GM21576 (cell line): ENCODE measurements around the gene CEMP1.

Experiments
- ATAC-seq: cut with Tn5 transposase; IDR thresholded peaks from one replicate; pipeline ENCODE4 v1.9.1; 2021; ENCODE audit warnings: mild to moderate bottlenecking, moderate library complexity; ENCODE audit not compliant: unreplicated experiment

The CEMP1 gene

GRCh38 chr16:2505695-2506094, 25.5 kb downstream of the CEMP1 start:
- no peak for ATAC-seq

GRCh38 chr16:2501946-2502895, 29.0 kb downstream of the CEMP1 start:
- no peak for ATAC-seq

DNA sequence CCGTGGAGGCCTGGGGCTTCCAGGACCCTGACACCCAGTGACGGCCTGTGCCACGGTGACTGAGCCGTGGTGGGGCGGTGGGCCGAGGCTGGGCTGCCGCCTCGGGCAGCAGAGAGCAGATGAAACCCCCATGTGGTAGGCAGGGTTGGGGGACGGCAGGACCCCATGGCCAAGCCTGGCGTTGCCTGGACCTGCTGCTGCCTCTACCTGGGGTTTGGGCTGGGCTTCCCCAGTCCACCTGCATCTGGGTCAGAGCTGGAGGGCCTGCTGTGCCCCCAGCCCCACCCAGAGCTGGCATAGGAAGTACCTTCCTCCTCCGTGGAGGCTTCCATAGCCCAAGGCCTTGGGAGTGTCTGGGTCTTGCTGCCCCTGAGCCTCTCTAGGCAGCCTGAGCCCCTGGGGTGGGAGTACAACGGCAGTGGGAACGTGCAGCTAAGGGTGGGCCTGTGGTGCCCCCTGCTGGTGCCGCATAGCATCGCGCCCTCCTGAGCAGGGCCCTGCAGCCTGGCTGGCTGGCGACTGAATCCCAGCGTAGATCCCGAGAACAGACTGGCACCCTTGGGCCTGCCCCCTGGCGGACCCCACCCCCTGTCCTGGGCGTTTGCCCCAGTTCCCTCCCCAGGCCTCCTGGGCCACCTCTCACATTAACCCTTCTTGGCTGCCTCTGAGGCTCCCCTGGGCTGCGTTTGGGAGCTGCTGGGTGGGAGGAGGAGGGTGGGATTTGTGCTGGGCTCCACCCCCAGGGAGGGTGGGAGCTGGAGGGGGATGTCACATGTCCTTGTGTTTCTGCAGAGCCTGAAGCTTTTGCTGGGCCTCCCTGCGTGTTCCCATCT, 30.1 kb downstream of the CEMP1 start:
- no peak for ATAC-seq

DNA sequence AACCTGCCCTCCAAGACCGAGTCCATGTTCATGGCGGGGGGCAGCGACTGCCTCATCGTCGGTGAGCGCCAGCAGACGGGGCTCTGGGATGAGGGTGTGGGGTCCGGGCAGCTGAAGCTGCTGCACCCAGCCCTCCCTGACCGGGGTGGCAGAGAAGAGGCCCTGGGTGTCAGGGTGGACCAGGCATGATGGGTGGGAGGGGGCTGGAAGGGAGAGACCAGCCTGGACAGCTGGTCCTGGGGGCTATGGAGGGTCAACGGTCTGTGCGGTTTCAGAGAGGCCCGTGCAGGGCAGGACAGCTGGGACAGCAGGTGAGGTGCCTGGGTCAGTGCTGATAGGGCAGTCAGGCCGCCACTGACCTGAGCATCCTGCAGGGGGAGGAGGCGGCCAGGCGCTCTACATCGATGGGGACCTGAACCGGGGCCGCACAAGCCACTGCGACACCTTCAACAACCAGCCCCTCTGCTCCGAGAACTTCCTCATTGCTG, 30.7 kb downstream of the CEMP1 start:
- ATAC-seq: no peak

GRCh38 chr16:2499890-2500429, 31.2 kb downstream of the CEMP1 start:
- no peak for ATAC-seq

GRCh38 chr16:2499454-2499853, 31.8 kb downstream of the CEMP1 start:
- ATAC-seq: no peak

- no peak for ATAC-seq
Measured at GRCh38 chr16:2498531-2499253, 32.5 kb downstream of the CEMP1 start.

GRCh38 chr16:2497695-2498484, 33.3 kb downstream of the CEMP1 start:
- ATAC-seq: no peak

GRCh38 chr16:2497116-2497630, 34.0 kb downstream of the CEMP1 start:
- no peak for ATAC-seq

DNA sequence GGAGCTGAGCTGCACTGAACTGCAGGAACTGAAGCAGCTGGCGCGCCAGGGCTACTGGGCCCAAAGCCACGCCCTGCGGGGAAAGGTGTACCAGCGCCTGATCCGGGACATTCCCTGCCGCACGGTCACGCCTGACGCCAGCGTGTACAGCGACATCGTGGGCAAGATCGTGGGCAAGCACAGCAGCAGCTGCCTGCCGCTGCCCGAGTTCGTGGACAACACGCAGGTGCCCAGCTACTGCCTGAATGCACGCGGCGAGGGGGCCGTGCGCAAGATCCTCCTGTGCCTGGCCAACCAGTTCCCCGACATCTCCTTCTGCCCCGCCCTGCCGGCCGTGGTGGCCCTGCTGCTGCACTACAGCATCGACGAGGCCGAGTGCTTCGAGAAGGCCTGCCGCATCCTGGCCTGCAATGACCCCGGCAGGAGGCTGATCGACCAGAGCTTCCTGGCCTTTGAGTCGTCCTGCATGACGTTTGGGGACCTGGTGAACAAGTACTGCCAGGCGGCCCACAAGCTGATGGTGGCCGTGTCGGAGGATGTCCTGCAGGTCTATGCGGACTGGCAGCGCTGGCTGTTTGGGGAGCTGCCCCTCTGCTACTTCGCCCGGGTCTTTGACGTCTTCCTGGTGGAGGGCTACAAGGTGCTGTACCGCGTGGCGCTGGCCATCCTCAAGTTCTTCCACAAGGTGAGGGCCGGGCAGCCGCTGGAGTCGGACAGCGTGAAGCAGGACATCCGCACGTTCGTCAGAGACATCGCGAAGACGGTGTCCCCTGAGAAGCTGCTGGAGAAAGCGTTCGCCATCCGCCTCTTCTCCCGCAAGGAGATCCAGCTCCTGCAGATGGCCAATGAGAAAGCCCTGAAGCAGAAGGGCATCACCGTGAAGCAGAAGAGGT, 34.7 kb downstream of the CEMP1 start:
- no peak for ATAC-seq

DNA sequence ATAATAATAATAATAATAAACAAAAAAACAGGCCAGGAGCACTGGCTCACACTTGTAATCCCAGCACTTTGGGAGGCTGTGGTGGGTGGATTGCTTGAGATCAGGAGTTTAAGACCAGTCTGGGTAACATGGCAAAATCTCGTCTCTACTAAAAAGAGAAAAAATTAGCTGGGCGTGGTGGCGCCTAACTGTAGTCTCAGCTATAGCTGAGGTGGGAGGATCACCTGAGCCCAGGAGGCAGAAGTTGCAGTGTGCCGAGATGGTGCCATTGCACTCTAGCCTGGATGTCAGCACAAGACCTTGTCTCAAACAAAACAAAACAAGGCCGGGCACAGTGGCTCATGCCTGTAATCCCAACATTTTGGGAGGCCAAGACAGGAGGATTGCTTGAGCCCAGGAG, 36.2 kb downstream of the CEMP1 start:
- no peak for ATAC-seq

DNA sequence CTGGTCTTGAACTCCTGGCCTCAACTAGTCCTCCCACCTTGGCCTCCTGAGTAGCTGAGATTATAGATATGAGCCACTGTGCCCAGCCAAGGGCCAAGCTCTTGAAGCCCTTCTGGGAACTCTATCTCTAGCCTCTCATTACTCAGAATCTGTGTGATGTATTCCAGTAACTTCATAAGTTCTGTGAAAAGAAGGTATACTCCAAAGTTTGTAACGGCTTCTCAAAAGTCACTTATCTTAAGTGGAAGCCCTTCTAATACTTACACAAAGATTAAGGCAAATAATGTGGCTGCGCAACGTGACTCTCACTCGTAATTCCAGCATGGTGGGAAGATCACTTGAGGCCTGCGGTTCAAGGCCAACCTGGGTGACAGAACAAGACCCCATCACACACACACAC, 36.6 kb downstream of the CEMP1 start:
- ATAC-seq: no peak

DNA sequence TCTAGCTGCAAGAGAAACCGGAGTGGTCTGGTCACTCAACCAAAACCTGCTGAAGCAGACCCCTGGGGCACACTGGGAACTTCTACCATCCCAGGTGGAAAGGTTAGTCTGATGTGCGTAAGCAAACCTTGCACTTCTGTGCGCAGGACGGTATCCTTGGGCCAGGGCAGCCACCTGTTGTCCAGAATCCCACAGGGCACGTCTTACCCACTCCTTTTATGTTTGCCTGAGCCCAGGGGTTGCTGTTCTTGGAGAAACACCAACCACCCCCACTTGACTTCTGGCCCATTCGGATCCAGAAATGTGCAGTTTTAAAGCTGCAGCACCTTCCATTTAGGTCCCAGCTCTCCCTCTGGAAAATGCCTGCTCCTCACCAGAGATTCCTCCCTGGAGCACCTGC, 37.6 kb downstream of the CEMP1 start:
- ATAC-seq: no peak

GRCh38 chr16:2492292-2492691, 38.9 kb downstream of the CEMP1 start:
- ATAC-seq: no peak

GRCh38 chr16:2490190-2491105, 40.8 kb downstream of the CEMP1 start:
- ATAC-seq: no peak

DNA sequence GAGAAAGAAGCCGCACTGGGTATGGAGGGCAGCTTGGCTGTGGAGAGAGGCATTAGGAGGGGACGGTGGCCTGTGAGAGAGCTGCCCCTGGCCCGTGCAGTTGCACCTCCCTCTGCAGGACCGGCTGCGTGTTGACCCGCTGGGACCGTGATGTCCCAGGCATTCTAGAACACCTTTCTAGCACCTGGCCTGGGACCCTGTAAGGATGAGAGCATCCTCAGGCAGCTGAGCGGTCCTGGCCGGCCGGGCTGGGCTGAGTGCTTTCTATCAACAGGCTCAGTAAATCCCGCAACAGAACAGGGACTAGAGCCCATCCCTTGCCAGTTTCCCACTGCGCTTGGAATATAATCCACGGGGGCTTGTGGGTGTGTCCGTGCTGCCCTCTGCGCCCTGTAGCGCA, 41.6 kb downstream of the CEMP1 start:
- ATAC-seq: no peak

DNA sequence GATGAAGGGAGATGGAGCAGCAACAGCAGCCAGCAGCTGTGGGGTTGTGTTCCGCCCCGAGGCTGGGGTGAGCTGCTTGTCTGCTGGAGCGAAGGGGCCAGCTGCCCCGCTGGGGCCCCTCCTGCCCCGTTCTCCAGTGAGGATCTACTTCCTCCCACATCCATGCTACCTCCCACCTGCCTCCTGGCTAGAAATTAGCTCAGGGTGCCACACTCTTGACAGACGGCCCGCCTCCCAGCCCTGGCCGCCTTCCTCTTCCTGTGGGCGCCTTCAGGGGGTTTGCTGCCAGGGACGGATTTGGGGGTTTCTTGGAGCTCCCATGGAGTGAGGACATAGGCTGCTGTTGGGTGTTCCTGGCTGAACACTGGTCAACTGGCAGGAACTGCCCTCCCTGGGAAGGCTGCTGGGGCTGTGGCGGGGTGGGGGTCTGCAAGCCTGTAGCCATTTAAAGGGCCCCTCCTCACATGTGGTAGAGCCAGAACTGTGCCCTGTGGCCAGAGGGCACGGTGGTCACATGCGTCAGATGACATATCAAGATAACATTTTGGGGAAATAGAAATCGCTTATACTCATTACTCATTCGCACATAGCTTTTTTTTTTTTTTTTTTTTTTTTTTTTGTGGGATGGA, 43.2 kb downstream of the CEMP1 start:
- no peak for ATAC-seq
